Panc1 (cell line): ENCODE measurements around the gene RASGEF1C.

ENCODE experiments used
- CTCF ChIP-seq: fragments of 450-650 bp; IDR thresholded peaks from 2 replicates; pipeline ENCODE4 v1.5.1; 2017; ENCODE audit warnings: mild to moderate bottlenecking
- REST ChIP-seq, 2 experiments: IDR thresholded peaks; 2 replicates each; pipeline ENCODE4 v1.6.1; 2011 to 2012; ENCODE audit warnings: low read depth in 2 of 2, control low read depth in 1 of 2, low read length in 1 of 2, mild to moderate bottlenecking in 1 of 2, moderate library complexity in 1 of 2; ENCODE audit not compliant: insufficient read depth in 1 of 2

- TF ChIP-seq REST (IDR thresholded peaks at IDR 0.05; ENCODE audit: insufficient read depth in 1 of 2, low read depth in 2 of 2, low read length in 1 of 2) (no peak), CTCF (no peak)
Observed at GRCh38 chr5:180095545-180095944, 113.5 kb downstream of the RASGEF1C start.
